K562 (cell line): ENCODE results near the gene MFSD11. TPM values are rescaled to one million over a fixed set of nuclear protein-coding genes. Genes with fewer than 3 reads are reported as not detected.
A peak's percentile ranks its signal among the peaks of the same experiment; 100 is the strongest.

Source experiments
- CBX1 ChIP-seq: sonication (generic); IDR thresholded peaks from 2 replicates; pipeline ENCODE4 v1.6.1; 2016; ENCODE audit warnings: antibody characterized with exemption, low read depth, mild to moderate bottlenecking
- FOS ChIP-seq: IDR thresholded peaks from 3 replicates; pipeline ENCODE4 v1.6.1; 2011; ENCODE audit not compliant: insufficient read length; ENCODE audit errors: extremely low read depth
- HDAC2 ChIP-seq: fragments of 450-650 bp; IDR thresholded peaks from 2 replicates; pipeline ENCODE4 v1.6.1; 2016; ENCODE audit warnings: mild to moderate bottlenecking
- HNRNPLL ChIP-seq: fragments of 200-400 bp; formaldehyde crosslinking; IDR thresholded peaks from 2 replicates; pipeline ENCODE4 v1.6.1; 2017; ENCODE audit warnings: low read length, low read depth, mild to moderate bottlenecking; ENCODE audit not compliant: poor library complexity, severe bottlenecking
- ILF3 ChIP-seq: fragments of 450-650 bp; IDR thresholded peaks from 2 replicates; pipeline ENCODE4 v1.6.1; 2018; ENCODE audit warnings: antibody characterized with exemption, mild to moderate bottlenecking, moderate library complexity, borderline replicate concordance
- KDM1A ChIP-seq, 2 experiments: fragments of 450-650 bp; IDR thresholded peaks; 2 replicates each; pipeline ENCODE4 v1.6.1; 2016; ENCODE audit warnings: mild to moderate bottlenecking in 2 of 2
- MYBL2 ChIP-seq, 2 experiments: fragments of 450-650 bp in 1 of 2; sonication (generic) in 1 of 2; formaldehyde crosslinking in 1 of 2; IDR thresholded peaks; 2 replicates each; pipeline versions ENCODE4 v1.6.1 to v1.8.1; 2017 to 2022; ENCODE audit warnings: borderline replicate concordance in 1 of 2, inconsistent platforms in 1 of 2, low read depth in 1 of 2, mild to moderate bottlenecking in 1 of 2, missing genetic modification reagents in 1 of 2, moderate library complexity in 1 of 2
- NFE2L1 ChIP-seq: fragments of 450-650 bp; IDR thresholded peaks from 2 replicates; pipeline ENCODE4 v1.6.1; 2016; ENCODE audit warnings: missing genetic modification characterization, low read depth, mild to moderate bottlenecking, missing compliant biosample characterization, moderate library complexity, borderline replicate concordance
- NRF1 ChIP-seq, 2 experiments: fragments of 450-650 bp; IDR thresholded peaks in 1 of 2; conservative IDR thresholded peaks in 1 of 2; 2 replicates each; pipeline ENCODE4 v1.6.1; 2014; ENCODE audit warnings: mild to moderate bottlenecking in 2 of 2
- SNAPC5 ChIP-seq: fragments of 250-450 bp; sonication (Bioruptor Pico); IDR thresholded peaks from 2 replicates; pipeline ENCODE4 v1.8.0; 2021; ENCODE audit warnings: moderate library complexity, mild to moderate bottlenecking, inconsistent platforms
- TAF1 ChIP-seq: IDR thresholded peaks from 2 replicates; pipeline ENCODE4 v1.6.1; 2011; ENCODE audit warnings: mild to moderate bottlenecking, low read length, moderate library complexity; ENCODE audit not compliant: insufficient read depth, control insufficient read depth, severe bottlenecking; ENCODE audit errors: extremely low read depth
- ZNF384 ChIP-seq: IDR thresholded peaks from 2 replicates; pipeline ENCODE4 v1.6.1; 2012; ENCODE audit warnings: low read depth, low read length, improper control_type of control experiment
- ZNF561 ChIP-seq: fragments of 450-650 bp; formaldehyde crosslinking; conservative IDR thresholded peaks from 2 replicates; pipeline ENCODE4 v1.4.0; 2020; ENCODE audit warnings: mild to moderate bottlenecking, moderate library complexity
- polyA plus RNA-seq, 8 experiments: library from polyadenylated mRNA; depleted of rRNA in 4 of 8; stranded (reverse) in 5 of 8; unstranded in 3 of 8; fragments of >200 nt; fragmentation: Nextera tagmentation in 2 of 8; fragmentation: Illumina TruSeq in 1 of 8; extraction: Ambion mirVana in 2 of 8; extraction: Trizol in 1 of 8; gene quantifications; 2 replicates each; pipeline versions ENCODE4 v1.2.1 to v1.2.3, GENCODE V29; 2011 to 2014; ENCODE audit warnings: inconsistent platforms in 1 of 8, missing spikeins in 1 of 8
- total RNA-seq, 7 experiments: library from RNA; depleted of rRNA in 6 of 7; stranded (reverse); fragments of >200 nt in 6 of 7; fragmentation: Illumina TruSeq in 2 of 7; extraction: Trizol in 2 of 7; gene quantifications; 2 replicates each; pipeline versions ENCODE4 v1.2.1 to v1.2.3, GENCODE V29; 2011 to 2021; ENCODE audit warnings: low replicate concordance in 1 of 7
- TF ChIP-seq, protein P1 (sequence below): sonication (generic); formaldehyde crosslinking; IDR thresholded peaks from 2 replicates; pipeline ENCODE4 v1.8.1; 2022; ENCODE audit warnings: missing genetic modification reagents
- TF ChIP-seq, protein P2 (sequence below): sonication (generic); formaldehyde crosslinking; IDR thresholded peaks from 2 replicates; pipeline ENCODE4 v1.8.0; 2023; ENCODE audit warnings: missing genetic modification reagents, mild to moderate bottlenecking, borderline replicate concordance
- TF ChIP-seq, protein P3 (sequence below): fragments of 250-450 bp; sonication (Bioruptor Pico); IDR thresholded peaks from 2 replicates; pipeline ENCODE4 v1.4.0; 2020; ENCODE audit warnings: mild to moderate bottlenecking

The MFSD11 gene
- total and polyA plus RNA-seq, 9 of the 15 experiments (the other 6 are each of a cell fraction or from before 2014, with no cell fraction given) = 14.4 to 24.5 (median 19.9) TPM

GRCh38 chr17:76697702-76698465 lies 40.0 kb upstream of the MFSD11 start (continued):
- 0 out of 4 replicates have a peak, but pooled peaks of 1 of the 2 experiments have one; percentile 19 for TF ChIP-seq NRF1 (conservative IDR thresholded peaks at IDR 0.05 in 1 of 2, IDR thresholded peaks at IDR 0.05 in 1 of 2)
- no peak for TF ChIP-seq HNRNPLL
- TF ChIP-seq SNAPC5 = no peak
- no peak for TF ChIP-seq ZNF561 (CRISPR knock-in tag)
- TF ChIP-seq FOS = no peak
- TF ChIP-seq, protein P1, sequence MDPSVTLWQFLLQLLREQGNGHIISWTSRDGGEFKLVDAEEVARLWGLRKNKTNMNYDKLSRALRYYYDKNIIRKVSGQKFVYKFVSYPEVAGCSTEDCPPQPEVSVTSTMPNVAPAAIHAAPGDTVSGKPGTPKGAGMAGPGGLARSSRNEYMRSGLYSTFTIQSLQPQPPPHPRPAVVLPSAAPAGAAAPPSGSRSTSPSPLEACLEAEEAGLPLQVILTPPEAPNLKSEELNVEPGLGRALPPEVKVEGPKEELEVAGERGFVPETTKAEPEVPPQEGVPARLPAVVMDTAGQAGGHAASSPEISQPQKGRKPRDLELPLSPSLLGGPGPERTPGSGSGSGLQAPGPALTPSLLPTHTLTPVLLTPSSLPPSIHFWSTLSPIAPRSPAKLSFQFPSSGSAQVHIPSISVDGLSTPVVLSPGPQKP (CRISPR knock-in tag) = no peak
- peak; percentile 95 for TF ChIP-seq HDAC2
- TF ChIP-seq NFE2L1 (tag) = no peak
- TF ChIP-seq KDM1A (IDR thresholded peaks at IDR 0.05) = peak; percentile 89 to 96
- no peak for TF ChIP-seq MYBL2 (IDR thresholded peaks at IDR 0.05; ENCODE audit: low read depth)
- TF ChIP-seq MYBL2 (CRISPR knock-in tag; IDR thresholded peaks at IDR 0.05; ENCODE audit: borderline replicate concordance) = no peak
- no peak for TF ChIP-seq TAF1
- TF ChIP-seq, protein P2, sequence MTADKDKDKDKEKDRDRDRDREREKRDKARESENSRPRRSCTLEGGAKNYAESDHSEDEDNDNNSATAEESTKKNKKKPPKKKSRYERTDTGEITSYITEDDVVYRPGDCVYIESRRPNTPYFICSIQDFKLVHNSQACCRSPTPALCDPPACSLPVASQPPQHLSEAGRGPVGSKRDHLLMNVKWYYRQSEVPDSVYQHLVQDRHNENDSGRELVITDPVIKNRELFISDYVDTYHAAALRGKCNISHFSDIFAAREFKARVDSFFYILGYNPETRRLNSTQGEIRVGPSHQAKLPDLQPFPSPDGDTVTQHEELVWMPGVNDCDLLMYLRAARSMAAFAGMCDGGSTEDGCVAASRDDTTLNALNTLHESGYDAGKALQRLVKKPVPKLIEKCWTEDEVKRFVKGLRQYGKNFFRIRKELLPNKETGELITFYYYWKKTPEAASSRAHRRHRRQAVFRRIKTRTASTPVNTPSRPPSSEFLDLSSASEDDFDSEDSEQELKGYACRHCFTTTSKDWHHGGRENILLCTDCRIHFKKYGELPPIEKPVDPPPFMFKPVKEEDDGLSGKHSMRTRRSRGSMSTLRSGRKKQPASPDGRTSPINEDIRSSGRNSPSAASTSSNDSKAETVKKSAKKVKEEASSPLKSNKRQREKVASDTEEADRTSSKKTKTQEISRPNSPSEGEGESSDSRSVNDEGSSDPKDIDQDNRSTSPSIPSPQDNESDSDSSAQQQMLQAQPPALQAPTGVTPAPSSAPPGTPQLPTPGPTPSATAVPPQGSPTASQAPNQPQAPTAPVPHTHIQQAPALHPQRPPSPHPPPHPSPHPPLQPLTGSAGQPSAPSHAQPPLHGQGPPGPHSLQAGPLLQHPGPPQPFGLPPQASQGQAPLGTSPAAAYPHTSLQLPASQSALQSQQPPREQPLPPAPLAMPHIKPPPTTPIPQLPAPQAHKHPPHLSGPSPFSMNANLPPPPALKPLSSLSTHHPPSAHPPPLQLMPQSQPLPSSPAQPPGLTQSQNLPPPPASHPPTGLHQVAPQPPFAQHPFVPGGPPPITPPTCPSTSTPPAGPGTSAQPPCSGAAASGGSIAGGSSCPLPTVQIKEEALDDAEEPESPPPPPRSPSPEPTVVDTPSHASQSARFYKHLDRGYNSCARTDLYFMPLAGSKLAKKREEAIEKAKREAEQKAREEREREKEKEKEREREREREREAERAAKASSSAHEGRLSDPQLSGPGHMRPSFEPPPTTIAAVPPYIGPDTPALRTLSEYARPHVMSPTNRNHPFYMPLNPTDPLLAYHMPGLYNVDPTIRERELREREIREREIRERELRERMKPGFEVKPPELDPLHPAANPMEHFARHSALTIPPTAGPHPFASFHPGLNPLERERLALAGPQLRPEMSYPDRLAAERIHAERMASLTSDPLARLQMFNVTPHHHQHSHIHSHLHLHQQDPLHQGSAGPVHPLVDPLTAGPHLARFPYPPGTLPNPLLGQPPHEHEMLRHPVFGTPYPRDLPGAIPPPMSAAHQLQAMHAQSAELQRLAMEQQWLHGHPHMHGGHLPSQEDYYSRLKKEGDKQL = no peak
- no peak for TF ChIP-seq CBX1
- TF ChIP-seq ZNF384 = no peak
- no peak for TF ChIP-seq ILF3
- TF ChIP-seq, protein P3, sequence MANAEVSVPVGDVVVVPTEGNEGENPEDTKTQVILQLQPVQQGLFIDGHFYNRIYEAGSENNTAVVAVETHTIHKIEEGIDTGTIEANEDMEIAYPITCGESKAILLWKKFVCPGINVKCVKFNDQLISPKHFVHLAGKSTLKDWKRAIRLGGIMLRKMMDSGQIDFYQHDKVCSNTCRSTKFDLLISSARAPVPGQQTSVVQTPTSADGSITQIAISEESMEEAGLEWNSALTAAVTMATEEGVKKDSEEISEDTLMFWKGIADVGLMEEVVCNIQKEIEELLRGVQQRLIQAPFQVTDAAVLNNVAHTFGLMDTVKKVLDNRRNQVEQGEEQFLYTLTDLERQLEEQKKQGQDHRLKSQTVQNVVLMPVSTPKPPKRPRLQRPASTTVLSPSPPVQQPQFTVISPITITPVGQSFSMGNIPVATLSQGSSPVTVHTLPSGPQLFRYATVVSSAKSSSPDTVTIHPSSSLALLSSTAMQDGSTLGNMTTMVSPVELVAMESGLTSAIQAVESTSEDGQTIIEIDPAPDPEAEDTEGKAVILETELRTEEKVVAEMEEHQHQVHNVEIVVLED (CRISPR knock-in tag) = no peak
